Measurements from ENCODE around the gene CYP2E1.

- TF ChIP-seq, protein P1, sequence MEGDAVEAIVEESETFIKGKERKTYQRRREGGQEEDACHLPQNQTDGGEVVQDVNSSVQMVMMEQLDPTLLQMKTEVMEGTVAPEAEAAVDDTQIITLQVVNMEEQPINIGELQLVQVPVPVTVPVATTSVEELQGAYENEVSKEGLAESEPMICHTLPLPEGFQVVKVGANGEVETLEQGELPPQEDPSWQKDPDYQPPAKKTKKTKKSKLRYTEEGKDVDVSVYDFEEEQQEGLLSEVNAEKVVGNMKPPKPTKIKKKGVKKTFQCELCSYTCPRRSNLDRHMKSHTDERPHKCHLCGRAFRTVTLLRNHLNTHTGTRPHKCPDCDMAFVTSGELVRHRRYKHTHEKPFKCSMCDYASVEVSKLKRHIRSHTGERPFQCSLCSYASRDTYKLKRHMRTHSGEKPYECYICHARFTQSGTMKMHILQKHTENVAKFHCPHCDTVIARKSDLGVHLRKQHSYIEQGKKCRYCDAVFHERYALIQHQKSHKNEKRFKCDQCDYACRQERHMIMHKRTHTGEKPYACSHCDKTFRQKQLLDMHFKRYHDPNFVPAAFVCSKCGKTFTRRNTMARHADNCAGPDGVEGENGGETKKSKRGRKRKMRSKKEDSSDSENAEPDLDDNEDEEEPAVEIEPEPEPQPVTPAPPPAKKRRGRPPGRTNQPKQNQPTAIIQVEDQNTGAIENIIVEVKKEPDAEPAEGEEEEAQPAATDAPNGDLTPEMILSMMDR (IDR thresholded peaks at IDR 0.05): no peak
- TF ChIP-seq POLR2A (IDR thresholded peaks at IDR 0.05): no peak
Measured at GRCh38 chr10:133537546-133538545, 10.7 kb downstream of the CYP2E1 start.
